Retinal pigment epithelial cell (primary cell): Measurements from ENCODE around the gene HS6ST3.

Experiments
- DNase-seq: peaks from one replicate; pipeline ENCODE4 v3.0.0-alpha.2; 2010; ENCODE audit warnings: low read depth
- H3K4me3 ChIP-seq: 2 replicates; pipeline ENCODE4 v1.5.1; 2011; ENCODE audit warnings: mild to moderate bottlenecking, low read length, control low read depth, moderate library complexity
- CTCF ChIP-seq: conservative IDR thresholded peaks from 2 replicates; pipeline ENCODE4 v1.5.1; 2011; ENCODE audit warnings: low read depth, low read length, control low read depth, inconsistent platforms

Gene HS6ST3

DNA sequence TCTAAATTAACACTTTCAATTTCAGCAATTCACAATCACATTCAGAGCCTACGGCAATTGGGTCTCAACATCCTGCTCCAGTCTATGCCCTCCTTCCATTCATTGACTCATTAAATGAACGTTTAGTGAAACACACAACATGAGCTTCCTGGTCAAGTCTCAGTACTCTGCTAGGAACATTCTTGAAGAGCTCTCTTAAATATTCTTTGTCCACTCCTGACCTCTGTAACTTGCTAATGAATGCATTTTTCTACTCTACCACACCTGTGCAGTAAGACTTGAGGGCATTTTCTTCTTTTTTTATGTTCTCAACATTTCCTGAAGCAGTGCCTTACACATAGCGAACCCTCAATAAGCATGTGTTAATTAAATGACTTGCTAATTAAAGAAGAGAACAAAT lies 735.7 kb downstream of the HS6ST3 start:
- no peak for DNase-seq
- TF ChIP-seq CTCF = no peak
- no peak overlapping the region for H3K4me3 ChIP-seq

DNA sequence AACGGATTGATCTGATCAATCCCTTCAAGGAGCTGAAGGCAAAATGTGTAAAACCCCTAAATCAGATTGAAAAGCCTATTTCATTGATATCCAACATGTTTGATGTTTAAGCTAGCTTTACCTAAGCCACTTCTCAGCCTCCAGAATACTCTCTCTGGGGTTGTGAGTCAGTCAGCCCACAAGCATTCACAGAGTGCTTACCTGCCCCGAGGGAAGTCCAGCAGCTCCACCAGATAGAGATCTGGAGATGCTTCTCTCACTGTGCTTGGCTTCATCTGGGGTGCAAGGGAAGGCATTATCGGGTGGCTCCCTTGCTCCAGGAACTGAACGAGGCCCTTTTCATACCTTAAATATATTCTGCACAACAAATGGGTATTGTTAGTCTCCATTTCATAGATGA lies 744.7 kb downstream of the HS6ST3 start:
- no peak overlapping the region for H3K4me3 ChIP-seq
- no peak for TF ChIP-seq CTCF
- DNase-seq = no peak

- TF ChIP-seq CTCF = no peak
- H3K4me3 ChIP-seq = no peak overlapping the region
- DNase-seq = no peak
These were observed 745.6 kb downstream of the HS6ST3 start for GRCh38 chr13:96835546-96835945.

- DNase-seq = no peak
- no peak overlapping the region for H3K4me3 ChIP-seq
- TF ChIP-seq CTCF = no peak
These were observed 746.8 kb downstream of the HS6ST3 start for GRCh38 chr13:96836733-96837132.

DNA sequence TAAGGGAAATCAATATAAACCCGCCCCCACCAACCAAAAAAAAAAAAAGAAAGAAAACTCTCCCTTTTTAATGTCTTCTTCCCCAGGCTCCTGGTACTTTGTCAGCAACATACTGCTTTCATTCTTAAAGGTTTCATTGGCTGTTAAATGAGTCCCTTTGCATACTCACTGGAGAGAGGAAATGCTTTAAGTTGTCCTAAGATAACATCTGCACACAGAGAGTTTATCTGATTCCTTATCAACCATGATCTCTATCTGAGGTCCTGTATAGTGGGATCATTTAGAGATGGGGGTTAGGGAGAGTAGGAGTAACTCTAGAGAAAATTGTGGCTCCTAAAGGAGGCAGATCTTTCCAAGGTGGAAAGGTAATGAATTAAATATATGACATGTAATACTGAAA lies 747.9 kb downstream of the HS6ST3 start:
- no peak for TF ChIP-seq CTCF
- no peak overlapping the region for H3K4me3 ChIP-seq
- no peak for DNase-seq

DNA sequence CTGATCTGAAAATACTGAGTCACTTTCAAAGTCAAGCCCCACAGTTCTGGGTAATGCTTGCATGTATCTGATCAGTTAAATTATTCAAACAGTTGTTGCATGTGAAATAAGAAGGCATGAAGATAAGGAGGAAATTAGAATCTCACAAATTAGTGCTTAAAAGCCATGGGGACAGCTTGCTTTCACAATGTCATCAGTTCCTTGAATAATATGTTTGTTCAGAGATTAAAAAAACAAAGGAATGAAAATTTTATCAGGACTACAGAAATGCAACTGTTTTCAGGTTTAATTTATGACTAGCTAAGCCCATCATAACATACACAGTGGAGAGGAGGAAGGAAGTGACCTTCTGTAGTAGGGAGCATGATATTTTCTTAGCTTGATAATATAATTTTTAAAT lies 754.3 kb downstream of the HS6ST3 start:
- H3K4me3 ChIP-seq = no peak overlapping the region
- TF ChIP-seq CTCF = no peak
- no peak for DNase-seq

GRCh38 chr13:96844616-96845015 lies 754.7 kb downstream of the HS6ST3 start:
- H3K4me3 ChIP-seq = no peak overlapping the region
- DNase-seq = no peak
- TF ChIP-seq CTCF = no peak
